Suppressor macrophage treated with lipopolysaccharide for 4 hours (primary cell): ENCODE results near the gene SPATA6.
"Not testable (repeated sequence)": the region's sequence is repeated elsewhere in the genome, so short reads cannot be mapped to it uniquely, and the experiment has no call there.

Source experiments
- DNase-seq: peaks from one replicate; pipeline ENCODE4 v3.0.0-alpha.2; 2020

Gene SPATA6

DNA sequence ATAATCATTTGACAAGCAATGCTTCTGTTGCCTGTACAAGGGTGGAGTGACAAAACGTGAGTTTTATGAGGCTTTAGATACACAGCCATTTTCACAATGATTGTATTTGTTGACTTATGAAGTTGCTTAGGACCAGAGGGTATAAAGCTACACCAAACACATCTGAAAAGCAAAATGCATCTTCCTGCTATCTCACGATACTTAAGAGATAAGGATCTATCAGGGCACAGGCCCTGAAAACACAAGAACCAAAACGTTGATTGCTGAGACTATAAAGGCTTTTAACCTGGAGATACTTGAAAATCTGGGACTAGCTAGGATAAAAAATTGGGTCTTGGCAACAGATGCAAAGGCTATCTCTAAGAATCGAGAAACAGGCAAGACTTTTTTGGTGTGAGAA lies 133.7 kb downstream of the SPATA6 start:
- DNase-seq, result no peak

DNA sequence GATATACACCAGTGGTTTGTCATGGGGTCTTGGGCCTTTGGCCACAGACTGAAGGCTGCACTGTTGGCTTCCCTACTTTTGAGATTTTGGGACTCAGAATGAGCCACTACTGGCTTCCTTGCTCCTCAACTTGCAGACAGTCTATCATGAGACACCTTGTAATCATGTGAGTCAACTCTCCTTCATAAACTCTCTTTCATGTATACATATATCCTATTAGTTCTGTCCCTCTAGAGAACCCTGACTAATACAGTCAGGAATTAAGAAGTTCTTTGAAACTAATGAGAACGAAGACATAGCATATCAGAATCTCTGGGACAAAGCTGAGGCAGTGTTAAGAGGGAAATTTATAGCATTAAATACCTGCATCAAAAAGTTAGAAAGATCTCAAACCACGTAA lies 138.7 kb downstream of the SPATA6 start:
- DNase-seq, result no peak

- no peak for DNase-seq
Measured at GRCh38 chr1:48332115-48332514, 139.9 kb downstream of the SPATA6 start.

DNA sequence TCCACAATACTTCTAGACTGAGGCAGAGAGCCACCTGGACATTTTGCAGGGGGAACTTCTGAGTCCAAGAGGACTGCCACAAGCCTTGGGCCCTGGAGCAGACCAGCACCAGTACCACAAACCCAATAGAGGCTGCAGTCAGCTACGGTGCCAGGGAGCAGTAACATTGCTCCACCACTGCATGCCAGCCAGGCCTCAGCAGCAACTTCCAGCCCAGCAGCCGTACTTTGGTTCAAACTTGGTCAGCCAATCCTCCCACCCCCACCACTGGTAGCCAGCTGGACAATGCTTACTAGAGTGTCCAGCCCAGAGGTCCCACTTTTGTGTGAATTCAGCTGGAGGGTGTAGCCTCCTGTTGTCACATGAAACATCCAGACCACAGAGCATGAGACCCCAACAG lies 142.1 kb downstream of the SPATA6 start:
- no peak for DNase-seq

GRCh38 chr1:48329486-48329885 lies 142.5 kb downstream of the SPATA6 start:
- no peak for DNase-seq

DNA sequence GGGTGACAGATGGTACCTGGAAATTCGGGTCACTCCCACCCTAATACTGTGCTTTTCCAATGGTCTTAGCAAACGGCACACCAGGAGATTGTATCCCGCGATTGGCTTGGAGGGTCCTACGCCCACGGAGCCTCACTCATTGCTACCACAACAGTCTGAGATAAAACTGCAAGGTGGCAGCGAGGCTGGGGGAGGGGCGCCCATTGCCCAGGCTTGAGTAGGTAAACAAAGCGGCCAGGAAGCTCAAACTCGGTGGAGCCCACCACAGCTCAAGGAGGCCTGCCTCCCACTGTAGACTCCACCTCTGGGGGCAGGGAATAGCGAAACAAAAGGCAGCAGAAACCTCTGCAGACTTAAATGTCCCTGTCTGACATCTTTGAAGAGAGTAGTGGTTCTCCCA lies 160.2 kb downstream of the SPATA6 start:
- not testable (repeated sequence) for DNase-seq

- no peak for DNase-seq
Measured at GRCh38 chr1:48309564-48310082, 162.4 kb downstream of the SPATA6 start.

GRCh38 chr1:48302652-48303051 lies 169.4 kb downstream of the SPATA6 start:
- DNase-seq, result no peak

DNA sequence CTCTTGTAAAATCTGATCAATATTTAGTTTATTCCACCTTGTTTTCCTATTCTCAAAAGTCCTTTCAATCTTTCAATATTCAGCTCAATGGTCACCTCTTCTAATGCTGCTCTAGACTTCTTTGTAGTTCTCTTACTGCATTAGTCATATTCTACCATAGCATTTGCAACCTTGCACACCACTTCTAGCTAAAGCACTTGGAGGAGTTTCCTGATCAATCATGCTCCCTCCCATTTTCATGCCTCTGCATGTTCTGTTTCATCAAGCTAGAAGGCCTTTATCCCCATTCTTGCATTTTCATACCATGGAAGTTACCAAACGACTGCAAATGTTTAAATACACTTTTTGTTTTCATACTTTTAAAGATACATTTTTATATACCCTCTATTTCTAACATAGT lies 177.3 kb downstream of the SPATA6 start:
- no peak for DNase-seq

DNA sequence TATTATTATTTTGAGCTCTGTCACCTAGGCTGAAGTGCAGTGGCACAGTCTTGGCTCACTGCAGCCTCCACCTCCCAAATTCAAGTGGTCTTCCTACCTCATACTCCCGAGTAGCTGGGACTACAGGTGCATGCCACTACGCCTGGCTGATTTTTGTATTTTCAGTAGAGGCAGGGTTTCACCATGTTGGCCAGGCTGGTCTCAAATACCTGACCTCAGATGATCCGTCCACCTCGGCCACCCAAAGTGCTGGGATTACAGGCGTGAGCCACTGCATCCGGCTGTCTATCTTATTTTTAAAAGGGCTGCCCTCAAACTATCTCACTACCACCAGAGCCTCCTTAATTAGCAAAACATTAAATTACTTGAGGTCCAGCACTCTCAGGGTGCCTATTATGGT lies 177.9 kb downstream of the SPATA6 start:
- not testable (repeated sequence) for DNase-seq

DNA sequence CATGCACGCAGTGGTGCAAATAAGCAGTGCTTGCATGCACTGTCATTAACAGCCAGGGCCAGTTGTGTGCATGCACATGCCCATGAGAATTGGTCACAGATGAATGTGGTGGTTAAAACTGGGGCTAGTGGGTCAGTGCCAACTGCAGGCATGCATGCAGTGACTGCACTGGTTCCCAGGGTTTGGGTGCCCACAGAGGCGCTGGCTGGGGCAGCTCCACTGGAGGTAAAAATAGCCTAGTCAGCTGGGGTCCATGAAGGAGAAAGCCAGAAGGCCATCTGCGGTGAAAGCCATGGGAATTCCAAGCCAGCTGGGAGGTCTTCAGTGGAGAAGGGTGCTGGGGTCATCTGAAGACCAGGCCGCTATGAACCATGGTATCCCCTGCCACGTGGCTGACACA lies 179.3 kb downstream of the SPATA6 start:
- DNase-seq, result no peak

GRCh38 chr1:48291421-48291820 lies 180.6 kb downstream of the SPATA6 start:
- DNase-seq, result no peak

DNA sequence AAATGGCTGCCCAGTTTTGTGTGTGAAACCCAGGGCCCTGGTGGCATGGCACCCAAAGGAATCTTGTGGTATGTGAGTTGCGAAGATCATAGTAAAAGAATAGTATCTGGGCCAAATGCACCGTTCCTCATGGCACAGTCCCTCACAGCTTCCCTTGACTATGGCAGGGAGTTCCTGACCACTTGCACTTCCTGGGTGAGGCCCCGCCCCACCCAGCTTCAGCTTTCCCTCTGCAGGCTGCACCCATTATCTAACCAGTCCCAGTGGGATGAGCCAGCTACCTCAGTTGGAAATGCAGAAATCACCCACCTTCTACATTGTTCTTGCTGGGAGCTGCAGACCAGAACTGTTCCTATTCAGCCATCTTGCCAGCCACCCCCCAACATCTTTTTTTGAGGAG lies 186.5 kb downstream of the SPATA6 start:
- no peak for DNase-seq

DNA sequence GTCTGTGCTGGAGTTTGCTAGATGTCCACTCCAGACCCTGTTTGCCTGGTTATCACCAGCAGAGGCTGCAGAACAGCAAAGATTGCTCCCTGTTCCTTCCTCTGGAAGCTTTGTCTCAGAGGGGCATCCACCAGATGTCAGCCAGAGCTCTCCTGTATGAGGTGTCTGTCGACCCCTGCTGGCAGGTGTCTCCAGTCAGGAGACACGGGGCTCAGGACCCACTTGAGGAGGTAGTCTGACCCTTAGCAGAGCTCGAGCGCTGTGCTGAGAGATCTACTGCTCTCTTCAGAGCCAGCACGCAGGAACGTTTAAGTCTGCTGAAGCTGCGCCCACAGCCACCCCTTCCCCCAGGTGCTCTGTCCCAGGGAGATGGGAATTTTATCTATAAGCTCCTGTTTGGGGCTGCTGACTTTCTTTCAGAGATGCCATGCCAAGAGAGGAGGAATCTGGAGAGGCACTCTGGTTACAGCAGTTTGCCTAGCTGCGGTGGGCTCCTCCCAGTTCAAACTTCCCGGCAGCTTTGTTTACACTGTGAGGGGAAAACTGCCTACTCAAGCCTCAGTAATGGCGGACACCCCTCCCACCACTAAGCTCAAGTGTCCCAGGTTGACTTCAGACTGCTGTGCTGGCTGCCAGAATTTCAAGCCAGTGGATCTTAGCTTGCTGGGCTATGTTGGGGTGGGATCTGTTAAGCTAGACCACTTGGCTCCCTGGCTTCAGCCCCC lies 187.1 kb downstream of the SPATA6 start:
- not testable (repeated sequence) for DNase-seq

DNA sequence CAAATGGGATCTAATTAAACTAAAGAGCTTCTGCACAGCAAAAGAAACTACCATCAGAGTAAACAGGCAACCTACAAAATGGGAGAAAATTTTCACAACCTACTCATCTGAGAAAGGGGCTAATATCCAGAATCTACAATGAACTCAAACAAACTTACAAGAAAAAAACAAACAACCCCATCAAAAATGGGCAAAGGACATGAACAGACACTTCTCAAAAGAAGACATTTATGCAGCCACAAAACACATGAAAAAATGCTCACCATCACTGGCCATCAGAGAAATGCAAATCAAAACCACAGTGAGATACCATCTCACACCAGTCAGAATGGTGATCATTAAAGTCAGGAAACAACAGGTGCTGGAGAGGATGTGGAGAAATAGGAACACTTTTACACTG lies 189.7 kb downstream of the SPATA6 start:
- not testable (repeated sequence) for DNase-seq

GRCh38 chr1:48277437-48277836 lies 194.6 kb downstream of the SPATA6 start:
- DNase-seq, result not testable (repeated sequence)

GRCh38 chr1:48266576-48266975 lies 205.4 kb downstream of the SPATA6 start:
- DNase-seq, result no peak

DNA sequence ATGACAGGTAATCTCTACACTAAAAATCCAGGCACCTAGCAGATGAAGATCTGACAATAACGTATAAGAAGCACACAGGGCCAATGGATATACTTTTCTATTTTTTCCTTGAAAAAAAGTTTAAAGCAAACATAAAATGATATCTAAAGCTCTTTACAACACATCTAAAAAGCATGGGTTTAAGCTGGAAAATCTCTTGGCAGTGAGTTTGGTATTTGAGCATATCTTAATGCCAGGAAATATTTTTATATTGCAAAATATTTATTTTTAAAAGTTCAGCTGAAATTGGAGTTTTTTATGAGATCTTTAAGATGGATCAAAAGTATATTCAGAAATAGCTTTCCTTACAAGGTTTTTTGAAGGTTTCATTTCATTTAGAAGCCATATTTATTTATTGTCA lies 209.0 kb downstream of the SPATA6 start:
- no peak for DNase-seq

GRCh38 chr1:48261881-48262400 lies 210.1 kb downstream of the SPATA6 start:
- DNase-seq, result no peak

DNA sequence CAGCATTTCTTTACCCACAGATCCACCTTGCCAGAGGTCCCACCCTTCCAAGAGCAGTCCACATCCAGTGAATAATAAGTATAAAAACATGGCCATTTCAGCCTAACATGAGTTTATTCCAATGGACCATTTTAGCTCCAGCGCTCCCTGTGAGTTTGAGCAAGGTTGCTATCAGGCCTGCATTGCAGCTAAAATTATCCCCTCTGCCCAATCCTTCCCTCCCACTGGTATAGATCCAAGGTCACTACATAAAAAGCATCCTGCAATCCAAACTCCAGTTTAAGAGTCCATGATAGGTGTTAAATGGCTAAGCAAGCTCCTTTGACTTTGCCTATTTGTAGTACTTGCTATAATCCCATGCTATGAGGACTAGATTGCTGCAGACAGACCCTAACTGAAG lies 213.9 kb downstream of the SPATA6 start:
- no peak for DNase-seq

DNA sequence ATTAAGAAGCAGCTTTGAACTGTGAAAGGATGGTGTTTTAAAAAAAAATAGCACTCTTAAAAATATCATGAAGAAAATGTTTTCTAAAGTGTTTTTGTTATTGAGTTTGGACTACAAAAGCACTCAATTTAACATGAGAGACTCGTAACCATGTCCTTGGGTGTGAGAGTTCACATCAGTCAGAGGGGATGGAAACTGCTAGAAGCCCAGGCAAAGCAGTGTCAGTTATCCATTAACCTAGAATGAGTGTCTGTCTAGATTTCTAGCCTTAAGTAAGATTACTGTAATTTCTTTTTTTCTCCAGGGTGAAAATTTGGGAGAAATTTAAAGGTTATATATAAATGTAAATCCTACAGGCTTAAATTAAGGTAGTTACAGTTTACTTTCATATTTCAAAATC lies 217.8 kb downstream of the SPATA6 start:
- DNase-seq, result no peak

DNA sequence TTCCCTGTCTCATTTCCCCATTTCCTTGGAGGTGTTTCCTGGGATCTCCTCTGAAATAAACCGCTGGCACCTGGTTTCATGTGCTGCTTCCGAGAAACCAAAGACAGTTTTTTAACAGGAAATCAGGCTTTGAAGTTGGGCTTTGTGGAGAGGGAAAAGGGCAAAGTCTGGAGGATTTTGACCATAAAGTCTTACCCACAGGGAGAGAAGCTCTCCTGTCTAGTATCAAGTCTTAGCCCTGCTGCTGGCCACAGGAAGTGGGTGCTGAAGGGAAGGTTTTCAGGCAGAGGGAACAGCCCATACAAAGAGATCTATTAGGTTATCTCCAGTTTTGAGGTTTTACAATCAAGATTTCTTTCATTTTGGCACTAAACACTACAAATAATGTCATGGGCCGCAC lies 220.2 kb downstream of the SPATA6 start:
- DNase-seq, result no peak

DNA sequence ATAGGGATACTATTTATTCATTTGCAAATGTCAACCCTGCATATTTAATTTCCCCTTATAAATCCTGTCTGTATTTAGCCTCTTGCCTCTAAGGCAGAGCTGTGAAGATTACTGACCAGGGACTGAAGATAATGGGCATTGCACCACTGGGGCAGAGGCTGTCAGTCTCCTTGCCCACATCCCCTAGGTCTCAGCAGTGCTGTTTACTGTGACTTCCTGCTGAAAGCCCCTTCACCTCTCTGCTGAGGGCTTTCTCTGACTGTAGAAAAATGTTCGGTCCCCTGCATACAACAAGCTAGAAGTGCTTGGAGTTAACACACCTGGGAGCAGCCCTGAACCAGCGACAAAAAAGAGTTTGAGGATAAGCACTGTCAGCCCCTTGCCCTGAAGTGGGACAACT lies 220.7 kb downstream of the SPATA6 start:
- no peak for DNase-seq

GRCh38 chr1:48250572-48250971 lies 221.4 kb downstream of the SPATA6 start:
- DNase-seq, result no peak

DNA sequence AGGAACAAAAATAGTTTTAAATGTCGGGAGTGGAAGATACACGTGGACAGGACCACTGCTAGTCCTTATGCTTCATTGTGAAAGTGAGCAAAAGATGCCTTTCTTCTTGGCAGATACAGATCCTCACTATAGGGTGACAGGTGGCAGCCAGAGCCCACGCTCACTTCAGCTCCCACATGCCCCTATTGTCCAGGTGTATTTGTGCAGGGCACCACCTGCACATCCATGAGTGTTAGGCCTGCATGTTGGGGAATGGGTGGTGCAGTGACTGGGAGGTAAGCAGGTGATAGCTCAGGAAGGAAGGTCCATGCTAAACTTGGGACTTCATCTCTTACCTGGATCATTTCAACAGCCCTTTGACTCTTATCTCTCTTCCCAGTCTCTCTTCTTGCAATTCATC lies 222.1 kb downstream of the SPATA6 start:
- no peak for DNase-seq
